Neural cell (in vitro differentiated cells): ENCODE results near the gene SDK2.

ENCODE experiments used
- EZH2 ChIP-seq: fragments of 200-600, 300-800 bp; shearing (Covaris generic), sonication (generic); IDR thresholded peaks from 2 replicates; pipeline ENCODE4 v1.6.1; 2014; ENCODE audit warnings: antibody characterized with exemption, low read length, borderline replicate concordance, mild to moderate bottlenecking; ENCODE audit not compliant: insufficient read depth, poor library complexity, severe bottlenecking
- MXI1 ChIP-seq: fragments of 450-650 bp; conservative IDR thresholded peaks from 2 replicates; pipeline ENCODE4 v1.6.1; 2014; ENCODE audit warnings: antibody characterized with exemption, mild to moderate bottlenecking; ENCODE audit not compliant: poor library complexity, severe bottlenecking
- POLR2AphosphoS5 ChIP-seq: IDR thresholded peaks from 2 replicates; pipeline ENCODE4 v1.6.1; 2012
- RAD21 ChIP-seq: fragments of 450-650 bp; conservative IDR thresholded peaks from 2 replicates; pipeline ENCODE4 v1.6.1; 2014; ENCODE audit warnings: antibody characterized with exemption, mild to moderate bottlenecking, moderate library complexity
- TAF1 ChIP-seq: IDR thresholded peaks from 2 replicates; pipeline ENCODE4 v1.6.1; 2012; ENCODE audit warnings: low read depth
- TF ChIP-seq, protein P1 (sequence below): IDR thresholded peaks from 2 replicates; pipeline ENCODE4 v1.6.1; 2012; ENCODE audit warnings: borderline replicate concordance
- TF ChIP-seq, protein P2 (sequence below): fragments of 450-650 bp; IDR thresholded peaks from 2 replicates; pipeline ENCODE4 v1.5.1; 2014; ENCODE audit warnings: antibody characterized with exemption, mild to moderate bottlenecking, moderate library complexity; ENCODE audit not compliant: poor library complexity, severe bottlenecking

GRCh38 chr17:73465130-73465952 lies 178.9 kb downstream of the SDK2 start:
- TF ChIP-seq RAD21 (no peak), POLR2AphosphoS5 (no peak), EZH2 (no peak), TAF1 (no peak), MXI1 (no peak)
- TF ChIP-seq, protein P1, sequence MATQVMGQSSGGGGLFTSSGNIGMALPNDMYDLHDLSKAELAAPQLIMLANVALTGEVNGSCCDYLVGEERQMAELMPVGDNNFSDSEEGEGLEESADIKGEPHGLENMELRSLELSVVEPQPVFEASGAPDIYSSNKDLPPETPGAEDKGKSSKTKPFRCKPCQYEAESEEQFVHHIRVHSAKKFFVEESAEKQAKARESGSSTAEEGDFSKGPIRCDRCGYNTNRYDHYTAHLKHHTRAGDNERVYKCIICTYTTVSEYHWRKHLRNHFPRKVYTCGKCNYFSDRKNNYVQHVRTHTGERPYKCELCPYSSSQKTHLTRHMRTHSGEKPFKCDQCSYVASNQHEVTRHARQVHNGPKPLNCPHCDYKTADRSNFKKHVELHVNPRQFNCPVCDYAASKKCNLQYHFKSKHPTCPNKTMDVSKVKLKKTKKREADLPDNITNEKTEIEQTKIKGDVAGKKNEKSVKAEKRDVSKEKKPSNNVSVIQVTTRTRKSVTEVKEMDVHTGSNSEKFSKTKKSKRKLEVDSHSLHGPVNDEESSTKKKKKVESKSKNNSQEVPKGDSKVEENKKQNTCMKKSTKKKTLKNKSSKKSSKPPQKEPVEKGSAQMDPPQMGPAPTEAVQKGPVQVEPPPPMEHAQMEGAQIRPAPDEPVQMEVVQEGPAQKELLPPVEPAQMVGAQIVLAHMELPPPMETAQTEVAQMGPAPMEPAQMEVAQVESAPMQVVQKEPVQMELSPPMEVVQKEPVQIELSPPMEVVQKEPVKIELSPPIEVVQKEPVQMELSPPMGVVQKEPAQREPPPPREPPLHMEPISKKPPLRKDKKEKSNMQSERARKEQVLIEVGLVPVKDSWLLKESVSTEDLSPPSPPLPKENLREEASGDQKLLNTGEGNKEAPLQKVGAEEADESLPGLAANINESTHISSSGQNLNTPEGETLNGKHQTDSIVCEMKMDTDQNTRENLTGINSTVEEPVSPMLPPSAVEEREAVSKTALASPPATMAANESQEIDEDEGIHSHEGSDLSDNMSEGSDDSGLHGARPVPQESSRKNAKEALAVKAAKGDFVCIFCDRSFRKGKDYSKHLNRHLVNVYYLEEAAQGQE: no peak
- TF ChIP-seq, protein P2, sequence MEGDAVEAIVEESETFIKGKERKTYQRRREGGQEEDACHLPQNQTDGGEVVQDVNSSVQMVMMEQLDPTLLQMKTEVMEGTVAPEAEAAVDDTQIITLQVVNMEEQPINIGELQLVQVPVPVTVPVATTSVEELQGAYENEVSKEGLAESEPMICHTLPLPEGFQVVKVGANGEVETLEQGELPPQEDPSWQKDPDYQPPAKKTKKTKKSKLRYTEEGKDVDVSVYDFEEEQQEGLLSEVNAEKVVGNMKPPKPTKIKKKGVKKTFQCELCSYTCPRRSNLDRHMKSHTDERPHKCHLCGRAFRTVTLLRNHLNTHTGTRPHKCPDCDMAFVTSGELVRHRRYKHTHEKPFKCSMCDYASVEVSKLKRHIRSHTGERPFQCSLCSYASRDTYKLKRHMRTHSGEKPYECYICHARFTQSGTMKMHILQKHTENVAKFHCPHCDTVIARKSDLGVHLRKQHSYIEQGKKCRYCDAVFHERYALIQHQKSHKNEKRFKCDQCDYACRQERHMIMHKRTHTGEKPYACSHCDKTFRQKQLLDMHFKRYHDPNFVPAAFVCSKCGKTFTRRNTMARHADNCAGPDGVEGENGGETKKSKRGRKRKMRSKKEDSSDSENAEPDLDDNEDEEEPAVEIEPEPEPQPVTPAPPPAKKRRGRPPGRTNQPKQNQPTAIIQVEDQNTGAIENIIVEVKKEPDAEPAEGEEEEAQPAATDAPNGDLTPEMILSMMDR: no peak
